Bronchial epithelial cell (primary cell): ENCODE data around the gene ZP1. TPM values are rescaled to one million over a fixed set of nuclear protein-coding genes. Genes with fewer than 3 reads are reported as not detected.

Source experiments
- DNase-seq: peaks from one replicate; pipeline ENCODE4 v3.0.0-alpha.2; 2010; ENCODE audit warnings: low read depth
- FAIRE-seq: peaks from 2 replicates; lab custom pipeline; 2011; peaks lifted over from hg19 to GRCh38; lab: Jason Lieb, UNC
- H3K27me3 ChIP-seq: 2 replicates; pipeline ENCODE4 v1.5.1; 2011; ENCODE audit warnings: low read length; ENCODE audit not compliant: control insufficient read depth, insufficient read depth
- H3K36me3 ChIP-seq: 2 replicates; pipeline ENCODE4 v1.5.1; 2011; ENCODE audit warnings: low read length; ENCODE audit not compliant: control insufficient read depth, insufficient read depth
- H3K4me3 ChIP-seq: 2 replicates; pipeline ENCODE4 v1.5.1; 2011; ENCODE audit warnings: mild to moderate bottlenecking, low read depth, low read length, control low read depth
- CTCF ChIP-seq: IDR thresholded peaks from 2 replicates; pipeline ENCODE4 v1.5.1; 2011; ENCODE audit warnings: mild to moderate bottlenecking, moderate library complexity, low read length, control low read depth, inconsistent platforms; ENCODE audit not compliant: insufficient read depth, severe bottlenecking
- total RNA-seq: library from RNA; depleted of rRNA; stranded (reverse); fragments of >200 nt; gene quantifications from 2 replicates; pipeline ENCODE4 v1.2.1, GENCODE V29; 2014

Gene ZP1
- total RNA-seq, 1 donor from 2014 or later = not detected

- no peak for FAIRE-seq
- TF ChIP-seq CTCF = no peak
- H3K36me3 ChIP-seq = no peaks in the 10 kb centered on the region
- no peaks in the 10 kb centered on the region for H3K27me3 ChIP-seq
- no peak for DNase-seq
- no peak overlapping the region for H3K4me3 ChIP-seq
Measured at GRCh38 chr11:60862171-60862570, 5.2 kb upstream of the ZP1 start.

- Histone ChIP-seq H3K36me3 (no peaks in the 10 kb centered on the region), H3K27me3 (no peaks in the 10 kb centered on the region), H3K4me3 (no peak overlapping the region)
- TF ChIP-seq CTCF = no peak
- no peak for DNase-seq
- peak; percentile 13 for FAIRE-seq
Measured at GRCh38 chr11:60863550-60864521, 3.5 kb upstream of the ZP1 start.

DNA sequence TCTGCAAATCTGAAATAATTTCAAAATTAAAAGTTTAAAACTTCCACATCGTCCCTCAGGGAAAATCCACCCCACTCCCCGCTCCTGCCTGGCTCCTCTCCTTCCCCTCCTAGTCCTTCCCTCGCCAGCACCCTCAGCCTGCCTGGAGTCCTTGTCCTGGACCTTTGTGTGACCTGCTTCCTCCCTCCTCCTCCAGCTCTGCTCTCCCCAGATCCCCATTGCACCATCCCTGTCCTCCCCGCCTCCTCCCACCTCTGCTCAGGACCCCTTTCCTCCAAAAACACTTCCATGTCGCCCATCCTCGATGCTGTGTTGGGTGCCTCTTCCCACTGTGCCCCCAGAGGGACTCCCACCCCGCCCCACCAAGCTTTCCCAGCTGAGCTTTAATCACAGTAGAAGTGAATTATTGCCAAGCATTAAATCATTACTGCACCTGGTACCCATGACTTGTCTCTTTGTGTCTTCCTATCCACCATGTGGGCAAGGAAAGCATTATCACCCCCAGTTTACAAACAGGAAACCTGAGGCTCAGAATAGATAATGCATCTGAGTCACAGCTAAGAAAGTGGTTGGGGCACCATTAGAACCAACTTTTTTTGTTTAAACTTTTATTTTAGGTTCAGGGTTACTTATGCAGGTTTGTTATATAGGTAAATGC, 2.4 kb upstream of the ZP1 start:
- FAIRE-seq = no peak
- TF ChIP-seq CTCF = no peak
- H3K36me3 ChIP-seq = no peaks in the 10 kb centered on the region
- H3K4me3 ChIP-seq = no peak overlapping the region
- no peaks in the 10 kb centered on the region for H3K27me3 ChIP-seq
- no peak for DNase-seq

DNA sequence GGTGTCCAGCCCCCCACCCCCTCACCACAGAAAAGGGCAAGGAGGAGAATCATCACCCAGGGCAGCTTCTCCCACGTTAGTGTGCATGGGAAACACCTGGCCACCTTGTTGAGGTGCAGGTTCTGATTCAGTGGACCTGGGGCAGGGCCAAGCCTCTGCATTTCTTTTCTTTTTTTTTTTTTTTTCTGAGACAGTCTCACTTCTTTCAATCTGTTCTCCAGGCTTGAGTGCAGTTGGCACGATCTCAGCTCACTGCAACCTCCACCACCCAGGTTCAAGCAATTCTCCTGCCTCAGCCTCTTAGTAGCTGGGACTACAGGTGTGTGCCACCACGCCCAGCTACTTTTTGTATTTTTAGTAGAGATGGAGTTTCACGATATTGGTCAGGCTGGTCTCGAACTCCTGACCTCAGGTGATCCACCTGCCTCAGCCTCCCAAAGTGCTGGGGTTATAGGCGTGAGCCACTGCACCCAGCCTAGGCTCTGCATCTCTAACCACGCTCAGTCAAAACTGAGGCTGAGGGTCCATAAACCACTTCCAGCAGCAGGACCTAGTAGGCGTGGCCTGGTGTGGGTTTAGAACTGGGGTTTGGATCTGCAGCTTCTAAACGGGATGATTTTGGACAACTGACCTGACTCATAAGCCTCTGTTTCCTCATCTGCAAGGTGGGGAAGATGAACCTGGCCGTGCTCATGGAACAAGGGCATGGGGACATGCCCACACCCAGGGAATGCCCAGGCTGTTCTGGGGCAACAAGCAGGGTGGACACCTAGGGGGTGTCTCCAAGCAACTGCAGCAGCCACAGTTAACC, 734 bp downstream of the ZP1 start:
- DNase-seq = no peak
- Histone ChIP-seq H3K36me3 (no peaks in the 10 kb centered on the region), H3K4me3 (no peak overlapping the region), H3K27me3 (no peaks in the 10 kb centered on the region)
- TF ChIP-seq CTCF = no peak
- FAIRE-seq = no peak

- no peak overlapping the region for H3K4me3 ChIP-seq
- FAIRE-seq = no peak
- no peaks in the 10 kb centered on the region for H3K36me3 ChIP-seq
- no peaks in the 10 kb centered on the region for H3K27me3 ChIP-seq
- no peak for DNase-seq
- no peak for TF ChIP-seq CTCF
Measured at GRCh38 chr11:60868682-60869450, 1.5 kb downstream of the ZP1 start.
